K562 treated with DMSO at 1 percent for 4 hours (cell line): ENCODE results near the gene MVB12B. TPM values are rescaled to one million over a fixed set of nuclear protein-coding genes. Genes with fewer than 3 reads are reported as not detected.

Experiments
- total RNA-seq: library from RNA; unstranded; fragments of 300-600 nt; gene quantifications from 2 replicates; pipeline ENCODE4 v1.2.3, GENCODE V29; 2022; ENCODE audit not compliant: insufficient read depth

The MVB12B gene
- 0.23 TPM in 1 of 2 replicates, not detected in the other for total RNA-seq

GRCh38 chr9:126326228-126327005 is at the start of gene MVB12B:
MVB12B (plus strand) TSS chr9:126326829; CDS start chr9:126326930, 101 bp downstream.

